Activated T-cell treated with anti-CD3 and anti-CD28 coated beads, Interleukin-2, amount 50 U/mL, for 1 hour (primary cell): ENCODE results near the gene CTSZ.
"Not testable (repeated sequence)": the region's sequence is repeated elsewhere in the genome, so short reads cannot be mapped to it uniquely, and the experiment has no call there.

ENCODE experiments used
- DNase-seq: peaks from one replicate; pipeline ENCODE4 v3.0.0-alpha.2; 2020

The CTSZ gene

DNA sequence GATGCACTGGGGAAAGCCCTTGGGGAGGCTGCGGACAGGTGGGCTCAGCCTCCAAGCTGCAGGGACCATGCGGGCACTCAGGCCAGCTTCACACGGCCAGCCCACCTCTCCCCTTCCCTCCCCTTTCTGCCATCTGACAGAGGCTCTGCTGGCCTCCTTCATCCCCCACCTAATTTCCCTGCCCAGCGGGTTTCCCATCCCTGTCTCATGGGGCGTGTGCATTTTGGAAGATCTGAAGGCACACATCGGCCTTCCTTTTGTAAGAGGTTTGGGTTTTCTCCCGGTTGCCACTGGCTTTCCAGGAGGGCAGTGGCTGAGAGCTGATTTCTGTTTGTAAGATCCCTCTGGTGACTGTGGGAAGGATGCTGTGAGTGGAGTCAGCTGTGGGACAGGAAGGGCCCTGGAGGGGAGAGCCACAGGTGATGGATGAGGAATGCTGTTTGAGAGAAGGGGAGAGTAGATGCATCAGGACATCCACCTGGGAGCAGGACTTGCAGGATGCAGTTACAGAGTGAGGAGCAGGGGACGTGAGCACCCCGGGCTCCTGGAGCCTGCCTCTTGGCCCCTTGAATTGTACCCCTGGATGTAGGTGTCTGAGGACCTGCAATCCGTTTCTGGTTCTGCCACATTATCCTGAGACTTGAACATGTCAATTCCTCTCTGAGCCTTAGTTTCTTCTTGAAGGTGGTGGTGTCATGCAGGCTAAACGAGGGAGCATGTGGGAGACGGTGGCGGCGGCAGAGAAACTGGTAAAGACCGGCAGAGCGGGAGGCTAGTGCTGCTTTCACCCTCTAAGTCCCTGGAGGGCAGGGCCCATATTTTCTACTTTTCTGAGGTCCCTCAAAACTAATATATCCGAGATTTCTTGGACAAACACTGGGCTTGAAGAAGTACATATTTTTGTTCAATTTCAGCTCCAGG is 6.2 kb upstream of the CTSZ start:
- DNase-seq, result peak; percentile 11

DNA sequence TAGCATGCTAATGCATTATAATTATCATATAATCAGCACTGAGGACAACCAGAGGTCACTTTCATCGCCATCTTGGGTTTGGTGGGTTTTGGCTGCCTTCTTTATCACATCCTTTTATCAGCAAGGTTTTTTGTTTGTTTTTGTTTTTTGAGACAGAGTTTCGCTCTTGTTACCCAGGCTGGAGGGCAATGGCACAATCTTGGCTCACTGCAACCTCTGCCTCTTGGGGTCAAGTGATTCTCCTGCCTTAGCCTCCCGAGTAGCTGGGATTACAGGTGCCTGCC is 4.8 kb upstream of the CTSZ start:
- DNase-seq, result not testable (repeated sequence)

DNA sequence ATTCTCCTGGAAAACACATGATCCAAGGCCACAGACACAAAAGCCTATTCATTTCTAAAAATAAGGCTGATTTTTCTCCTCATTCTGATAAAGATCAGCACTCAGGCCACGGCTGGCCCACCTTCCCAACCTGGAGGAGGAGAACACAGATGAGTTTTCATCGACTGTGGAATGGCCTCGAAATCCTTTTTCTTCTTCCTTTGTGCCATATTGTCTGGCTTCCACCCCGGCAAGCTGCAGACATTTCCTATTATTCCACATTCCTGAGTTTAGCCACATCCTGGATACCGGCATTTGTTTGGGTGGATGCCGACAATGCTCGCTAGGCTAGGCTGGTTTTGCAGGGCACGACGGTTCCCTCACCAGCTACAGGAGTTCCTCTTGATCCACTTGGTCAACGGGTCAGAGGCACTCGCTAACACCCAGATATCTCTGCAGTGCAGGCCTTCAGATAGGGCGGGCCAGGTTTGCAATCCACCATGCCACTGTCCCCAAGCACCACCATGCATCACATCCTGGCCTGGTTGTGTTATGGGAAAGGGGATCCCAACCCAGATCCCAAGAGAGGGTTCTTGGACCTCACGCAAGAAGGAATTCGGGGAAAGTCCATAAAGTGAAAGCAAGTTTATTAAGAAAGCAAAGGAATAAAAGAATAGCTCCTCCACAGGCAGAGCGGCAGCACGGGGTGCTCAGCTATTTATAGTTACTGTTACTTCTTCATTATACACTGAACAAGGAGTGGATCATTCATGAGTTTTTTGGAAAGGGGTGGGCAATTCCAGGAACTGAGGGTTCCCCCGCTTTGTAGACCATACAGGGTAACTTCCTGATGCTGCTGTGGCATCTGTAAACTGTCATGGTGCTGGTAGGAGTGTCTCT is 4.2 kb upstream of the CTSZ start:
- no peak for DNase-seq

DNA sequence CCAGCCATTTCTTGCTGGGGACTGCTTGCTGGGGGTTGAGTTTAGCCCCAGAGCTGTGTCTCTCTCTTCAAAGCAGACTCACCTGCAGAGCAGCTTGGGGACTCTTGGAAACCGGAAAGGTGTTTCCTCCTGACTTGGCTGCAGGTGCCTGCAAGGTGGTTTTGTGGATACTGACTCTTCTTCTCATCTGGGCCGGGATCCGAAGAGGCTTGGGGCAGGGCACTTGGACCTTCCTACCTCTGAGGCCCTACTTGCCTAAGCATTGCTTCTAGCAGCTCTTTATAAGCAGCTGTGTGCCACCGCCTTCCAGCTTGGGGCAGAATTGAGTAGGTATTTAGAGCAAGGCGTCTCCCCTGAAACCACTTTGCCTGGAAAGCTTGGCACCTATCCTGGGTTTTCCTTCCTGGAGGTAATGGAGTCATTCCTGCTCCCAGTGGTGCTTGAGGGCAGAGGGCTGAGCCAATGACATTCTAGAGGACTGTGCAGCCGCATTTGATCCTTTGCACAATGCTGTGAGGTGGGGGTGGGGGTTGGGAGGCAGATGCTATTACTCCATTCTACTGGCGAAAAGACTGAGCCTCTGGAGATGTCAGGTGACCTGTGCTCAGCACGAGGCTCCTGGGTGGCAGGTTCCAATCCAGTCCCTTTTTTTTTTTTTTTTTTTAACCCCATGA is 3.4 kb upstream of the CTSZ start:
- no peak for DNase-seq

DNA sequence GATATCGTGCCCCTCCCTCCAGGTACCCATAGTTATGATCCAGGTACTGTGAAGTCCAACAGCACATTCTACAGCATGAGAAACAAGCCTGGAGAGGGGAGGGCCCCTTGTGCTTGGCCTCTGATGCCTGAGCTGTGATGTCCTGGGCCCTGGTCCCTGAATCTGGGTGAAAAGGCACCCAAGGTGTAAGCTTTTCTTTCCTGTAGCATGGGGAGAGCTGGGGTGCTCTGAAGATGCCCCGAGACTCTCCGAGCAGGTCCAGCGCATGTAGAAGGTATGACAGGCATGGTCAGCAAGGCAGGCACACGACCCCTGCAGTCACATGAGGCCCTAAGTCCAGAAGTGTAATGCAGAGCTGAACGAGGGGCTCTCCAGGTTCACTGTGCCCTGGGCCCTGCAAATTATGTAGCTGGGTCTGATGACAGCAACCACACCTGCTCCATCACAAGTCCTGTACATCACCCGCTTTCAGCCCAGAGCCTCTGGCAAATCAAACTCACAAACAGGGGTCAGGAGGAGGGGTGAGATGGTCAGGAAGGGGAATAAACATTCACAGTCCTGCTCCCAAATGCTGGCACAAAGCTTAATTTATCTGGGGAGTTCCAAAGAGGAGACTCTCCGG is 1.8 kb upstream of the CTSZ start:
- DNase-seq, result no peak

DNA sequence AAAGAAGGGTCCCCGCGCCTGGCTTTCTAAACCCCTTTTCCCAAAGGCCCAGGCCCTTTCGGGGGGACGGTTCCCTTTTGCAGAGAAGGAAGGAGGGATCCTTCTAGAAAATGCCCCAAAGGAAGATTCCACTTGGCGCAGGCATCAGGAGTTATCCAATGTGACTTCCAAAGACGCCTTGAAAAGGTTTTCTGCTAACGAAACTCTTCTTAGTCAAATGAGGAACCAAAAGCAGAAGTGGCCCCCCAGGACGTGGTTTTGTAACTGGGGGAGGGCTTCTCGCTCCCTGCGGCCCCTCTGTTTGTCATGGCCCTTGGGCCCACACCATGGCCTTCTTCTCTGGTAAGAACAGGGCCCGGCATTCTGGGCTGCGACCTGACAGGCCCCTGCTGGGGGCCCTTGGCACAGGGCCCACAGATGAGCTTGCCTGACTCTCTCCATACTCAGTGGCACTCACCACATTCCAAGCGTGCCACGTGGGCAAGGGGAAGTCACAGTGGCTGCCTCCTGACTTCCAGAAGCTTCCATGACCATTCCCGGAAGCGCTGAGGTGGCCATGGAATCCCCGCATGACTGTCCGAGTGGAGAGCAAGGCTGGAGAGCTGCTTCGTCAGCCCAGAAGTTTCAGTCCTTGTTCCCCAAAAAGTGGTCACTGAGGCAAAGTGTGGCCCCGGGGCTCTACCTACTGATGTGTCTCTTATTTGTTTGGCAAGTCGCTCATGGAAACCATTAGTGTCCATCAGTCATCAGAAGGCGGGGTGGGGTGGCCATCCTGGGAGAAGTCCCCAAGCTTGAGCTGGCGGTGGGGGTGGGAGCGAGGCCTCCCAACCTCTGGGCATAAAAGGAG is 834 bp upstream of the CTSZ start:
- no peak for DNase-seq

DNA sequence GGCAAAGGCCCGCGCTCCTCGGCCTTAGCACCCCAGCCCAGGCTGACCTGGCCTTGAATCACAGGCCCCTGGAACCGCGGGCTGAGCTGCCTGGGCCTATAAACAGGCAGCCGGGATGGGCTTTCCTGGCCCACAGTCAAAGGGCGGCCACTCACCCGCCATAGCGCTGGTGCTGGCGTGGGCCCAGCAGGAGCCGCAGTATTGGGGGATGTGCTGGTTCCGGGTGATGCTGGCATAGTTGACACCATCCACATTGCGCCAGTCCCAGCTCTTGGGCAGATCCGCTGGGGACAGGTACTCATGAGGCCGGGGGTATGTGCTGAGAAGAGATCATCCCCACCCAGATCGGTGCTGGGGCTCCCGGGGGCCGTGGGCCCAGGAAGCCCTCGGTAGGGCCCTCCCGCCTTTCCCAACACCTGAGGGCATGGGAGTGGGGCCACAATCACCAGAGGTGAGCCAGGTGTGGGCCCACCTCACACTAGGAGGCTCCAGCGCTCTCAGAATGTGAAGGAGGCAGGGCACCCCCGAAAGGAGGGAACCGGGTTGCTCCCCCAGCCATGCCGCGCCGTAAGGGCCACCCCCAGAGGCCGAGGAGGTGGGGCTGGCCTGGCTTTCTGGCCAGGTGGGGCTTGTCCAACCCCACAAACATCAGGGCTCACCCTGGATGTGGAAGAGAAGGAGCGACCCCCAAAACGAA is 739 bp downstream of the CTSZ start:
- DNase-seq, result no peak

DNA sequence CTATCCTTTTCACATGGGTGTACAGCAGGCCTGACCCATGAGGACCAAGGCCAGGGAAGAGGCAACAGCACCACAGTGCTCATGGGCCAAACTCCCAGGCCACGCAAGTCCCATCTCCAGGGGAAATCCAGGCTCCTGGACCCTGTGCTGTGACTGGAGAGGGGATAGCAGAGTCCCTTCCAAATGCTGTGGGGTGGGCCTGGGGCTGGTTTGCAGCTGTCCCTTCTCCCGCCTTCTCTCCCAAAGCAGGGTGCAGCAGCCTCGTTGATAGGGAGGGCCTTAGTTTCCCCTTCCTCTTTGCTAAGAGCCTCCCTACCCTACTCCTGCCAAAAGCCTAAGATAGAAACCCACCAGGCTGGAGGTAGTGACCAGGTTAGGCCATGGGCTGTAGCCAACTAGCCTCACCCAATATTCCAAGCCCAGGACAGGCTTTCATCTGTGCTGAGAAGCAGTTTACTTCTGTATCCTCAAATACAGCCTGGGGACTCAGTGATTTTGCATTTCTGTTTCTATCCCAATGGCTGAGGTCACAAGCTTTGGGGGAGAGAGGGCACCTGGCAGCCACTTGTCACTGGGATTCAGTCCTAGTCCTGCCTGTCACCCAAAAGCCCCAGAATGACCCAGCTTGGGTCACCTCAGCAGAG is 1.4 kb downstream of the CTSZ start:
- no peak for DNase-seq

DNA sequence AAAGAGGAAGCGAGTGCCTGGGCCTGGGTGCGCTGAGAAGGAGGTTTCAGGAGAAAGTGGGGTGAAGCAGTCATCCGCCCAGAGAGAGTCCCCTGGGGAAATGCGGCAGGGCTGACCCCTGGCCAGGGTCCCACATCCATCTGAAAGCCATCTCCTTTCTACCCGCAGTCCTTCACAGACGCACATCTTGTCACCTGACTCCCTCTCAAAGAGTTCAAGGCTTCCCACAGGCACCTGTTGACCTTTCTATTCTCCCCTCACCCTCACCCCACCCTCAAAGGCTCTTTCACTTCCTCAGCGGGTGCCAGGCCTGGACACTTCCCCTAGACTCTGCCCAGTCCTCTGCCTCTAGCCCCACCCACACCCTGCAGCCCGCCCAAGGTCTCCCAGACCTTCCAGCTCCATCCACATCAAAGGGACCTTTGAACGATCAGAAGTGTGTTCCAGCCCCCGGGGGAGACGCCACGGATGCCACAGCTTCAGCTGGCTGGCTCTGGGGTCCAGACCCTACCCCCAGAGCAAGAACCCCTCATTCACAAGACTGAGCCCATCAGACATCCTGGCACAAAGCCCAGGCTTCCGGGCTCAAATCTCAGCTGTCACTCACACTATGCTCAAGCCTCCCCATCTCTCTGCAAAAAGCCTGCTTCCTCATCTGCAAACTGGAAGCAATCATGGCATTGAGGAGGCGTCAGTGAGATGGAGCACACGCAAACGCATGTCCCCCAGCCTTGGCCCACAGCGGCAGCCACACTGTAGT is 2.1 kb downstream of the CTSZ start:
- DNase-seq, result peak; percentile 52

DNA sequence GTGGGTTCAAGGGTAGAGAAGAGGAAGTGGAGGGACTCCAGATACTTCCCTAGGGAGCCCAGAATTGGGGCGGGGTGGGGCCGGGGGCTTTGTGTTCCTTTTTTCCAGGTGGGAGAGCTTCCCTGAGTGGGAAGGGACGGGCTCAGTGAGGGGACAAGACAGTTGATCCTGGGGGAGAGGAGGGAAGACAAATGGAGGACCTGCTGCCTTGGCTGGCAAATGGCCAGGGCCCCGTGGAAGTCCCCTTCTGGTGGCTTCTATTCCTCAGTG is 2.6 kb downstream of the CTSZ start:
- DNase-seq, result peak; percentile 62

DNA sequence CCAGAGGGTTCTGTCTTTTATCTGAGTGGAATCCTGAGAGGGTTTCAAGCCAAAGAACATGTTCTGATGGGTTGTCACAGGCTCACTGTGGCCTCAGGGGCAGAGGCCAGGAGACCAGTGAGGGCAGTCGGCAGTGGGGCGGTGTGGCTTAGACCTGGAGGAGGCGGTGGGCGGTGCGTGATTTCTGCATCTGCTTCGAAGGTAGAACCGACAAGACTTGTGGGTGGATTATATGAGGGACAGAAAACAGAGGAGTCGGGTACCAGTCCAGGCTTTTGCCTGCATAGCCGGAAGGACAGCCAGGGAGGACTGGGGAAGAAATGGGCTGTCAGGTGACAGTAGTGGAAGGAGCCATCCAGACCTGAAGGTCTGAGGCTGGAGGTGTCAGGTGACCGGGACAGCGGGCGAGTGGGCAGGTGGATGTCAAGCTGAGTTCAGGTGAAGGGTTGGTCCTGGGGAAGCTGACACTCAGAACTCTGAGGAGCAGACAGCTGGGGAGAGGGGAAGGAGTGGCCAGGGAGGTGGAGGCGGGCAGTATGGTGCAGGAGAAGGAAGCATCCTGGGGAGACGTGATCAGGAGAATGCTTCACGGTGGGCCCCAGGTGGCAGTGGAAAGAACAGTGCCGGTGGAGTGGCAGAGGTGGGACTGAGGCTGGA is 3.1 kb downstream of the CTSZ start:
- peak; percentile 13 for DNase-seq

DNA sequence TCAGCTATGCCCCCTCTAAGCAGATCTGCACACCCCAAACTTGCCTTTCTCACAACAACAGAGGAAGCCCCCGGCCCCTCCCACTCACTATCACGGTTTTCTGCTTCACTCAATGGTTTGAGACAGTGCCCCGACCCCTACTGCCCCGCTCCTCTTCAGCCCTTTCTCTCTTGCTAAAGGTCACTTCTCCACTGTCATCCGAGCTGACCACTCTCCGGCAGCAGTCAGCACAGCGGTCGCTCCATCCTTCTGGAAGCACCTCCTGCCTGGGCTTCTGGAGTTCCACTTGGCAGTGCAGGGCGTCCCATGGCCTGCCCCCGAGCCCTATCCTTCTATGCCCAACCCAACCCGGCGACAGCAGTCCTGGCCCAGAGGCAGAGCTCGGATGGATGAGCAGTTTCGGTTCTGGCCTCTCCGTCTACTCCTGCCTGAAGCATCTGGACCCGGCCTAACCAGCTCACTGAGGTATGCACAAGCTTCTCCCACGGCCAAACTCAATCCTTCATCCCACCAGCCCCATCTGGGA is 4.1 kb downstream of the CTSZ start:
- DNase-seq, result no peak

DNA sequence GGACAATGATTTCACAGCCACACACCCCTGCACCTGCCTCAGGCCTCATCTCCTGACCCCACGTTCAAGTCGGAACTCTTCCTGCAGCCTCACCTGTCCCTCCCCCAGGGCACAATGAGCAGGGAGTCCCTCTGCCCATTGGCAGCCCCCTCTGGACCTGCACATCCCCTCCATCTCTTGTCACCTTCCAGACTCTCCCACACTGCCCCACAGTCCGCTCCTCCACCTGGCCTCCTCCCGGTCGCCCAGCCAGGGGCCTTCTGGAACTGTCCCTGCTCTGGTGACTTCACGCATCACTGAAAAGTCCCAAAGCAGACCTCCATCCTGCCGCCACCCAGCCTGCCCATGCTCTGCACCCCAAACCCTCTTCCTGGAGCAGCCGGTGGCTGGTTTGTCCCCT is 4.7 kb downstream of the CTSZ start:
- no peak for DNase-seq

DNA sequence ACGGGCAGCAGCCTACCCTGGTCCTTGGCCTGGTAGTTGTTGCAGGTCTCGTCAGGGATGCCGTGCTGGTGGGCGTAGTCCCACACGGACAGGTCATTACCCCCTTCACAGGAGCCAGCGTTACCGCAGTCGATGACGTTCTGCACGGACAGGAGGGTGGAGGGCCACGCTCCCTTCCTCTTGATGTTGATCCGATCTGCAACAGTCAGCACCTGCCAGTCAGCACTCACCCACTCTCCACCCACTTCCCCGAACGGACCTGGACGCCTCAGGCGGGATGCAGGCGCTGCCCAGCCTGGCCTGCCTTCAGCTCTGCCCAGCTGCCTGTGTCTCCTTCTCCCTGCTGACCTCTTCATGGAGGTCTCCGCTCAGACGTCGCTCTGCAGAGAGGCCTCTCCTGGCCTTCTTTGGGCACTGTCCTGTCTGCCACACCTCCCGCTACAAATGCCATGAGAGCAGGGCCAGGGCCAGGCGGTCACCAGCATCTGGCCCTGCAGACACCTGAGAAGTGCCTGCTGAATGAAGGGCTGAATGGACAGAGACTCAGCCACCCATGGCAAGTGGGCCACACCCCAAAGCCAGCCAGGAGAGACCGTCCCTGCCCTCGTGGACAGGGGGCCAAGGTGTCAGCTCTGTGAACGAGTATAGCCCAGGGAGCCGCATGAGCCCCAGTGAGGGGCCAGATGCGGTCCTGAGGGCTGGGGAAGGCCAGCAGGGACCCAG is 5.4 kb downstream of the CTSZ start:
- DNase-seq, result no peak

DNA sequence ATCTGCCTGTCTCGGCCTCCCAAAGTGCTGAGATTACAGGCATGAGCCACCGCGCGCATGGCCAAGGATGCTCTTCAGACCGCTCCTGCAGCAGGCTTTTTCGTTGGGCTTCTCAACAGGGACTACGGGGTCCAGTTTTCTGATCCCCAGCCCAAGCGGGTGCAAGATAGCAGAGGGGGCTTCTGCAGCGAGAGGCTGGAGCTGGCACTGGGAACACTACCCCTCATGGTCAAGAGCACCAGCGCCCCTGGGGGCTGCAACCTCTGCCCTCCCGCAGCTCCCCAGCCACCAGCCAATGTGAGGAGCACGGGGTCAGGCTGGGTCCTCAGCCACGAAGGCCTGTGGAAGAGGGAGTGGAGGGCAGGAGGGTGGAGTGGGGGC is 6.0 kb downstream of the CTSZ start:
- DNase-seq, result no peak

DNA sequence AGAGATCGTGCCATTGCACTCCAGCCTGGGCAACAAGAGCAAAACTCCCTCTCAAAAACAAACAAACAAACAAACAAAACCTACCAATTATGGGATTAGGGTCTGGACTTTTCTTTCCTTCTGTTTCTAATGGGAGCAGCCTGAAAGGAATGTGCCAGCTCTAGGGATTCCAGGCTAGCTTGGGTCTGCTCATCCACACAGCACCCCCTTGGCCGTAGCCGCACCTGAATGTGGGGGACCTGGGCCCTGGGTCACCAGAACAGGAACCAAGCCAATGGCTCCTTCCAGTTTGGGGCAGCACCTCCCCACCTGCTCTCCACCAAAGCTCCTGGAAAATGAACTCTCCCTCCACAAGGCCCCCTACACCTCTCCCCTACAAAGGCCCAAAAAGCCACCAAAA is 6.7 kb downstream of the CTSZ start:
- DNase-seq, result no peak

DNA sequence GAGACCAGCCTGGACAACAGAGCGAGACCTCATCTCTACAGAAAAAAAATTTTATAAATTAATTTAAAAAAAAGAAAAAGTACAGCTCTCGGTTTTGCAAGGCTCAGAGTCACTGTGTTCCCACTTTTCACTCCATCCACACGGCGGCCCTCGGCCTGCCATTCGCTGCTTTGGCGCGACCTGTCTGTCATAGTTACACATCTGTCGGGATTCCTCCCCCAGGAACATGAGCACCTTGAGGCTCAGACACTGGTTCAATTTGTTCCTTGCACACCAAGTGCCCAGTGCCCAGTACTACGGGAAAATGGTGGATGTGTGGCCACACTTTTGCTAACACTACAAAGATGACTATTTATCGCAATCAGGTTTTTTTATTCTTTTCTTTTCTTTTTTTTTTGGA is 8.4 kb downstream of the CTSZ start:
- no peak for DNase-seq

DNA sequence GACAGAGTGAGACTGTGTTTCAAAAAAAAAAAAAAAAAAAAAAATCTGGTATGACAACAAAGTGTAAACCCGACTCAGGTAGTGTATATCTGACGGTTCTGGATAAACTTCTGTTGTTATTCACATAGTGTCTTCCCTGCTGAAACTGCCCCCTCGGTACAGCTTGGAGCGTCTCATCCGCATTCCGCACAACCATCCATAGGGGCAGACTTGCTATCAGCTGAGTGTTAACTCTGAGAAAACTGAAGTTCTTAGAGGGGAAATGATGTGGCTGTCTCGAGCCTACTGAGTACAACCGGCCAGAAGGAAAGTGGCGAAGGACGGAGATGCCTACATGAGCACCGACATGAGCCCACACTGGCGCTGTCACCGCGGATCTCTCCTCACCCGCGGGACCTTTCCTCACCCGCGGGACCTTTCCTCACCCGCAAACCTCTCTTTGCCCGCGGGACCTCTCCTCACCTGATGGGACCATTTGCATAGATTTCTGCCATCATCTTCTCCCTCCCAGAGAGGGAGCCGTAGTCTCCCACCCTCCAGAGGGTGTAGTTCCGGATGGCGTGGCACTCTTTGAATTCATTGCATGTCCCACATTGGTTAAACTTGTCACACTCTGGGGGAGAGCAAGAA is 9.8 kb downstream of the CTSZ start:
- no peak for DNase-seq

DNA sequence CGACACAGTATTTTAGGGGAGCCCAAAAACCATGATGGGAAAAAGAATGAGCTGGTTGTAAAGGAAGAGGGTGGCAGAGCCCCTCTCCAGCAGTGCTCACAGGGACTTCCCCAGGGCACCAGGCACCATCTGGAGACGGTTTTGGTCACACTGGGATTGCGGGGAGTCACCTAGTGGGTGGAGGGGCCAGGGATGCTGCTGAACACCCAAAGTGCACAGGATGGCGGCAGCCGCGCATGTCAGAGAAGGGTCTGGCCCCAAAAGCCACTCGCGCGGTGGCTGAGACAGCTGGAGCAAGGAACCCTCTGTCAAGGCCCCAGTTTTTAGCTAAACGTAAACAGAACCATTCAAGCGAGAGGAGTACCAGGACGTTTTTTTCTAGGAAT is 10.8 kb downstream of the CTSZ start:
- no peak for DNase-seq
